Middle frontal gyrus (tissue), 1 donor: ENCODE measurements around the gene NECTIN1.

Source experiments
- DNase-seq: peaks from one replicate; pipeline ENCODE4 v3.0.0-alpha.2; 2015; ENCODE audit warnings: low spot score; ENCODE audit errors: extremely low spot score

The NECTIN1 gene

GRCh38 chr11:119713359-119714040, 15.5 kb downstream of the NECTIN1 start:
- no peak for DNase-seq

GRCh38 chr11:119712459-119713358, 16.3 kb downstream of the NECTIN1 start:
- no peak for DNase-seq

- no peak for DNase-seq
Measured at GRCh38 chr11:119712006-119712405, 17.0 kb downstream of the NECTIN1 start.

DNA sequence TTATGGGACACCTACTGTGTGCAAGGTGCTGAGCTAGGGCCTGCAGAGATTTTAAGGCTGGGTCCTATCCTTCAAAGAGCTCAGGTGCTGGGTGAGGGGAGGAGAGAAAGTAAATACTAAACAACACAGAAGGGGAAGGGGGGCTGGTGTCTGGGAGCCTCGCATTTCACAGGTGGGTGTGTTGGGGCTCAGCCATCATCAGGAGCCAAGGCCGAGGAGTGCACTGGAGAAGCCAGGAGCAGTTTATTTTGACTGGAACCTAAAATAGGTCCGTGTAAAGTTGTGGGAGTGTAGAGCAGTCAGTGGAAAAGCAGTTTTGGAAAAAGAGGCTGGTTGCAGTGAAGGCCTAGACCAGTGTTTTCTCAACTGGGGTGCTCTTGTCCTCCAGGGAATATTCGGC, 17.5 kb downstream of the NECTIN1 start:
- DNase-seq, result no peak

DNA sequence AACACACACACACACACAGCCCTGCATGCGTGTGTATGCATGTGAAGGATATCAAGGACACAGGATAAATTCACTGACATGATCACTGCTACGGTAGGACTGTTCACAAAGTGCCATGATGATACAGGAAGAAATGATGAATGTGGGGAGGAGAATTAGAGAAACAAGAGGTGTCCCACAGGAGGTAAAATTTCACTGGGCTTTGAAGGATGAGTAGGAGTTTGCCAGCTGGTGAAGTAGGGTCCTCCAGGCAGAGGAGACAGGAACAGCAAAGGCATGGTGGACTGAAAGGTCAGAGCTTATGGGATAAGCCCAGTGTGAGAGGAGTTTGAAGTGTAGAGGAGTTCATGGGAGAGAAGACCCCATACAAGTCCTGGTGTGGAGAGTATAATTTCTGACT, 18.6 kb downstream of the NECTIN1 start:
- DNase-seq, result no peak

- DNase-seq, result peak; percentile 67
Measured at GRCh38 chr11:119709638-119710346, 19.2 kb downstream of the NECTIN1 start.

DNA sequence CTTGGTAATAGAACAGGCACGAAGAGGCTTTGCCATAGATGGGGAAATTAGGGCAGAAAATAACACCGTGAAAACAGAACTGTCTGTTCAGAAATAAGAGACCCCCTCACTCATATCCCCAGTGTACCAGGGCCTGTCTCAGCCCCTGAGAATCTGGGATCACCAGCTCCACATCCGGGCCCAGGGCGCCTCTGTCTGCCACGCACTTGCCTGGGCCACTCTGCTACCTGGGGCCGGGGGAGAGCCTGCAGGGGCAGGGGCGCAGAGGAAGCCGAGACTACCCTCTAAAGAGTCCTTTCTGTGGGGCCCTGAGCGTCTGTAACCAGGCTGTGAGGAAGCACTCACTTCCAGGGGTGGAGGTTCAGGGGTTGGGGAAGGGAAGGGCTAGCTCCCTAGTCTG, 19.8 kb downstream of the NECTIN1 start:
- DNase-seq, result no peak

DNA sequence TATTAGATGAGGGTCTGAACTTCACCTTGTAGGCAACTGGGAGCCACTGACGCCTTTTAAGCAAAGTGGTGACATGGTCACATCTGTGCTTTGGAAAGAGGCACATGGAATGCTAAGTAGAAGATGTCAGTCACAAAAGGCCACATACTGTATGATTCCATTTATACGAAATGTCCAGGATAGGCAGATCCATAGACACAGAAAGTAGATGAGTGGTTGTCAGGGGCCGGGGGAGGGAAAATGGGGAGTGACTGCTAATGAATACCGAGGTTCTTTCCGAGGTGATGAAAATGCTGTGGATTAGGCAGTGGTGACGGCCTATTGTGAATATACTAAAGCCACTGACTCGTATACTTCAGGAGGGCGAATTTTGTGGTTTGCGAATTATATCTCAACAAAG, 20.6 kb downstream of the NECTIN1 start:
- DNase-seq, result no peak

DNA sequence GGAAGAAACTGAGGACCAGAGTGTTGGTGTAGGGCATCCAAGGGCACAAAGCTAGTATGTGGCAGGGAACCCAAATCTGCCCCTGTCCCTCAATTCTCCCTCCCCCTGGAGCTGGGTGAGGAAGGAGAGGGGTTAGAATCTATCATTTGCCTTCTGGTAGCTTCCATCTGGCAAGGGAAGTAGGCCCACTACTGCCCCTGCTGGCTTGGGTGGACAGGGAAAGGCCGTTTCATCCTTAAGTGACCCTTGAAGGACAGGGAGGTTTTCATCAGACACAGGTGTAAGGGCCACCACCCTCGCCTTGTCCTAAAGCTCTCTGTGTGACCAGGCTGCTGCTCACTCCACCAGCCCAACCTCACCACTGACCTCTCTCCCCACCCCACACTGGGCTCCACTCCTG, 22.1 kb downstream of the NECTIN1 start:
- DNase-seq, result no peak

DNA sequence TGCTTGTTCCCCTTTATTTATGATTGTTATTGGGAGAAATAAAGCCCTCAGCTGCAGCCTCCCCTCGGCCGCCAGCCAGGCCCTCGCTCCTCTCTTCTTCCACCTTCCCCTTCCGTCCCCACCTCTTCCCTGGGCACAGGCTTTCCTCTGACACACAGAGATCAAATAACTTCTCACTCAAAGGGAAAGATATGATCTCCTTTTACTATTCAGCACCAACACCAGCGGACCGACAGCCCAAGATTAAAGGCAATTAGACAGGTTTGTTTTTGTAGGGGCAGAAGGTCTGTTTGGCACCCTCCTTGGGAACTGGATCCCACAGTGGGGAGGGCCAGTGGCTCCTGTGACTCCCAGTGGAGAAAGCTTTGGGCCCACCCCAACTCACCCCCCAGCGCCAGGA, 23.0 kb downstream of the NECTIN1 start:
- no peak for DNase-seq

GRCh38 chr11:119705362-119705761, 23.6 kb downstream of the NECTIN1 start:
- no peak for DNase-seq

DNA sequence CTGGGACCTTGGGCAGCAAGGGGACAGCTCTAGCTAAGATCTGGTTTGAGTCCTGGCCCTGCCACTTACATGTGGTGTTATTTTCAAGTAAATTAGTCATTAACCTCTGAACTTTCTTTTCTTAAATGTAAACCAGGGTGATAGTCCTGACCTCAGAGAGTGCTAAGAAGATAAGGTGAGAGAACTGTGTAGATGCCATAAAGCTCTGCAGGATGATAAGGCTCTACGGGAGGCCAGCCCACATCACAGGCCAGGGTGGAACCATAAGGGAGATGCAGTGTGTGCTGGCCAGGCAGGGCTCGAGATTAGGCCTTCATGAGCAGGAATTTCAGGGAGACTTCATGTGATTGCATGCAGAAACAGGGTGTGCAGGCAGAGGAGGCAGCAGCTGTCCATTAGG, 24.2 kb downstream of the NECTIN1 start:
- DNase-seq, result no peak

DNA sequence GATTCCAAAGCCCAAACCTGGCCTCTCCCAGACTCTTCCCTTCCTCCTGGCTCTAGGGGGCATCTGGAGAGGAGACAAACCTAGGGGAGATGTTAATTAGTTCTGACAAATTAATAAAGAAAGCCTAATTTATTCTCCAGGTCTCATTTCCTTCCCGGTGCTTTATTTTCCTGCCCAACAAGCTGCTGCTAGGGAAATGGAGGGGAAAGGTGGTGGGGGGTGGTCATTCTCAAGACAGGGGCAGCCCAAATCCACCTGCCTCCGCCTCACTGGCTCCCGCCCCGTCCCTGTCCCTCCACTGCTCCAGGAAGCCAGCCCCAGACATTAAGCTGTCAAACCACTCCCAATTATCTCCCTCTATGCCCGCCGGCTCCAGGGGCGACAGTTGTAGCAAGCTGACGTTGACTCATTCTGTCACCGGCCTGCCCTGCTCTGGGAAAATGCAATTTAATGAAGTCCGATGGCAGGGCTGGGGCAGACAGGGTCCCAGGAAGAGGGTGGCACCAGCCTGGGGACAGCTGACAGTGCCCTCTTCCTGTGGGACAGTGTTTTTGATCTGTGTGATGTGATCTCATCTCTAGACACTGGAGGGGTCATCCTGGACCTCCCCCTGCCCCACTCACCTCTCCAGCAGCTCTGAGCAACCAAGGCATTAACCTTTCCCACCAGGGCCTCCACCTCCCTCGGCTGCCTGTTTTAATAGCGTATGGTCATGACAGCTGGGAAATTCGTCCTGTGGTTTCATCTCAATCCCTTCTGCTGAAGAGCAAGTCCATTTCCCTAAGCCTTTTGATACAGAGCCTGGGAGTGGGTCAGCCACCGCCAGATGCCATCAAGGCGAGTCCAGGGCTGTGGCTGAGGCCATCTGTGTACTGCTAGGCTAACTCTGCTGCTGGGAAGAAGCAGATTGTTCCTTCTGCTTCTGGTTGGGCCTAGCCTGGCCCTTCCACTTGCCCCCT, 27.1 kb downstream of the NECTIN1 start:
- no peak for DNase-seq

- DNase-seq, result no peak
Measured at GRCh38 chr11:119700536-119701346, 28.3 kb downstream of the NECTIN1 start.

DNA sequence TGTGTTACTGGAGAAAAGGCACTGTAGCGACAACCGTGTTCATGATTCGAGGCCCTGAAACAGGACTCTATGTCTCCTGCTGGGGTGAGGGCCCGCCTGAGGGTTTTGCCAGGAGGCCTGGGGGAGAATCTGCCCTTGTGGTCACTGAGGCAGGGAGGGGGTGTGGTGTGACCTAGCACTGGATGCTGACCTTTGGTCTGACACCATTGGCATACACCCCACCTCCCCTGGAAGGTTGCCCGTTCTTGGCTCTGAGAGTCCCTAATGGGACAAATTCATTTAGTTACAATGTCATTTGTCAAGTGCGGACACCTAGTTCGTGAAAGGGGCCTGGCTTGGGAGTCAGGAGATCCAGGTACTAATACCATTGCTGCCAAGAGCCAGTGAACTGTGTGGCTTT, 29.0 kb downstream of the NECTIN1 start:
- no peak for DNase-seq

- DNase-seq, result no peak
Measured at GRCh38 chr11:119699227-119699626, 29.8 kb downstream of the NECTIN1 start.

DNA sequence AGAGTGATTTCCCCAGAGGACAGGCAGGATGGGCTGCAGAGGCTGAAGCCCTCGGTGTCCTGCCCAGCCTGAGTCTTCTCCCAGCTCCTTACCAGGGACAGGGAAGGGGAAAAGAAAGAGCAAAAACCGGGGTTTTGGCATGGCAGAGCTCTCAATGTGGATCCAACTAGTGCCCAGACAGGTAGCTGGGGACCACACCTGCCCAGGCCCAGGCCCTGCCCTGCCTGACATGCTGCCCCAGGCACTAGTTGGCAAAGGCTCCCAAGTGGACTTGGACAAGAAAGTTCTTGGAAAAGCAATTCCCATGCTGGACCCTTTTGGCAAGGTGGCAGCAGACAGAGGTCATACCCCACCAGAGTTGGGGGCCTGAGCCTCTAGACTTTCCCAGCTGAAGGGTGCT, 31.1 kb downstream of the NECTIN1 start:
- DNase-seq, result no peak

GRCh38 chr11:119697445-119697844, 31.6 kb downstream of the NECTIN1 start:
- no peak for DNase-seq

GRCh38 chr11:119696378-119697222, 32.4 kb downstream of the NECTIN1 start:
- no peak for DNase-seq
